ENCODE measurements around the gene SLC4A11. TPM values are rescaled to one million over a fixed set of nuclear protein-coding genes. Genes with fewer than 3 reads are reported as not detected.

The SLC4A11 gene
- total RNA-seq, 1 experiment from 2014 or later, result 4.9 TPM

DNA sequence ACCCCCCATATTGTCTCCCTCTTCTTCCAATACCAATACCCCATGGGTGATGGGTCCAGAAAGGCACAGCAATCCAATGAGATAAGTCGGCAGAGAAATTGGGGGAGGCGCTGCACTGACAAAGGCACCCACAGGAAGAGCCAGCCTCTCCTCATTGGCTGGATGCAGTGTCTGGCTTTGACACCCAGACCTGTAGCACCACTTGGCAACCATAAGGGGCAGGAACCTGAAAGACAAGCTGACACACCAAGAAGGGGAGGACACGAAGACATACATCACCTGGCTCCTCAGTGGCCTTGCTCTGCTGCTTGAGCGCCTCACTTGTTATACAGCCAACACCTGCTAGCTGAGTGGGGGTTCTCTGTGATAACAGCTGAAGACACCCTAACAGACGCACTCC lies 19.4 kb upstream of the SLC4A11 start:
- H3K36me3 ChIP-seq (replicated peaks; ENCODE audit: control insufficient read depth, insufficient read depth, low read length), result peaks cover 5% of the 10 kb centered on the region
- DNase-seq, result peak; percentile 60
- no peaks in the 10 kb centered on the region for H3K27me3 ChIP-seq (ENCODE audit: control insufficient read depth, insufficient read depth, low read length)
- H3K4me3 ChIP-seq (ENCODE audit: insufficient read depth, low read depth, low read length), result no peak overlapping the region

GRCh38 chr20:3255728-3256127 lies 16.7 kb upstream of the SLC4A11 start:
- Histone ChIP-seq H3K27me3 (ENCODE audit: control insufficient read depth, insufficient read depth, low read length) (no peaks in the 10 kb centered on the region), H3K4me3 (ENCODE audit: insufficient read depth, low read depth, low read length) (no peak overlapping the region)
- no peak for DNase-seq

DNA sequence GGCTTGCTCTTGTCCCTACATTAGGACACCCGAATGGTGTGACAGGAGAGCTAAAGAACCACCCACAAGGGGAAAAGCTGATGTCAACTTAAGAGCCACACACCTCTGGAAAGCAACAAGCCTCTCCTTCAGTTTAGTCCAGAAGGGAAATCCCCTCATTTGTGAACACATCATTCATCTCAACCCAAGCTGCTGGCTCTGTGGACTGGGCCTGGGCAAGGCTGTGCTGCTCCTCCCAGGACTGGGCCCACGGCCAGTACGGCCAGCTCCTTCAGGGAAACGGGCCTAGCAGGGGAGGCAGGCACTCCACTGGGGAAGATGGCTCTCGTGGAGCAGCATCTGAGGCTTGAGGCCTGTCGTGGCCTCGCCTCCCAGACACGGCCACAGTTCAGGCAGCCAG lies 12.8 kb upstream of the SLC4A11 start:
- Histone ChIP-seq H3K36me3 (replicated peaks; ENCODE audit: control insufficient read depth, insufficient read depth, low read length) (peaks cover 5% of the 10 kb centered on the region), H3K27me3 (ENCODE audit: control insufficient read depth, insufficient read depth, low read length) (peaks cover 24% of the 10 kb centered on the region), H3K4me3 (ENCODE audit: insufficient read depth, low read depth, low read length) (no peak overlapping the region)
- DNase-seq, result no peak

More at GRCh38 chr20:3255728-3256127, 16.7 kb upstream of the SLC4A11 start:
- peaks cover 5% of the 10 kb centered on the region for H3K36me3 ChIP-seq (replicated peaks; ENCODE audit: control insufficient read depth, insufficient read depth, low read length)

DNA sequence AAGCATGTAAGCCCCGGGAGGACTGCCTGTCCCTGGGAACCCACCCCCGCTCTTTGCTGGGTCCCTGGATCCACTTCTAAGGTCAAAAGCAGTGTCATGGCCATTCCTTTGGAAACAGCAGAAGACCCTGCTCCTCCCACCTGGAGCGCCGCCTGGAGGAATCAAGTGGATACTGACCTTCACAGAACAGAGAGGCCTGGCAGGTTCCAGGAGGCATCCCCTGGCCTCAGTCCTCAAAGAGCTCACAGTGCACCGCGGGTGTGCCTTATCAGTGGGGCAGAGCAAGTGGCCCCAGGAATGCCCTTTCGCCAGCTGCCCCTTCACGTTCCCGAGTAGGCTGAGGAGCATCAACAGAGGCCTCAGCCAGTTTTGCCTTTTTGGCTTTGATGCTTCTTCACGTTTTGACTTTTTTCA lies 11.1 kb upstream of the SLC4A11 start:
- H3K4me3 ChIP-seq (ENCODE audit: insufficient read depth, low read depth, low read length), result no peak overlapping the region
- peaks cover 27% of the 10 kb centered on the region for H3K27me3 ChIP-seq (ENCODE audit: control insufficient read depth, insufficient read depth, low read length)
- DNase-seq, result peak; percentile 94
- peaks cover 1% of the 10 kb centered on the region for H3K36me3 ChIP-seq (replicated peaks; ENCODE audit: control insufficient read depth, insufficient read depth, low read length)

GRCh38 chr20:3248993-3249347 lies 10.0 kb upstream of the SLC4A11 start:
- peak; percentile 74 for DNase-seq
- peak overlapping the region; percentile 43 for H3K4me3 ChIP-seq (ENCODE audit: insufficient read depth, low read depth, low read length)
- H3K36me3 ChIP-seq (replicated peaks; ENCODE audit: control insufficient read depth, insufficient read depth, low read length), result no peaks in the 10 kb centered on the region
- peaks cover 27% of the 10 kb centered on the region for H3K27me3 ChIP-seq (ENCODE audit: control insufficient read depth, insufficient read depth, low read length)

GRCh38 chr20:3248167-3248992 lies 9.4 kb upstream of the SLC4A11 start:
- H3K36me3 ChIP-seq (replicated peaks; ENCODE audit: control insufficient read depth, insufficient read depth, low read length), result no peaks in the 10 kb centered on the region
- peaks cover 27% of the 10 kb centered on the region for H3K27me3 ChIP-seq (ENCODE audit: control insufficient read depth, insufficient read depth, low read length)
- peak overlapping the region; percentile 43 for H3K4me3 ChIP-seq (ENCODE audit: insufficient read depth, low read depth, low read length)
- peak; percentile 88 for DNase-seq

- peaks cover 27% of the 10 kb centered on the region for H3K27me3 ChIP-seq (ENCODE audit: control insufficient read depth, insufficient read depth, low read length)
- H3K36me3 ChIP-seq (replicated peaks; ENCODE audit: control insufficient read depth, insufficient read depth, low read length), result no peaks in the 10 kb centered on the region
- no peak overlapping the region for H3K4me3 ChIP-seq (ENCODE audit: insufficient read depth, low read depth, low read length)
- DNase-seq, result no peak
Measured at GRCh38 chr20:3247638-3248037, 8.6 kb upstream of the SLC4A11 start.

DNA sequence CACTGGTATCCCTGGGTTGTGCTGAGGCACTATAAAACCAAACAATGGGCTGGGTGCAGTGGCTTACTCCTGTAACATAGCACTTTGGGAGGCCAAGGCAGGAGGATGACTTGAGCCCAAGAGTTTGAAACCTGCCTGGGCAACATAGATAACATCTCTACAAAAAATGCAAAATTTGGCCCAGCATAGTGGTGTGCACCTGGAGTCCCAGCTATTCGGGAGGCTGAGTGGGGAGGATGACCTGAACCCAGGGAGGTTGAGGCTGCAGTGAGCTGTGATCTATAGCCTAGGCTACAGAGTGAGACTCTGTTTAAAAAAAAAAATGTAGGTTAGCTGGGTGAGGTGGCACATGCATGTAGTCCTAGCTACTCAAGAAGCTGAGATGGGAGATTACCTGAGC lies 7.7 kb upstream of the SLC4A11 start:
- Histone ChIP-seq H3K4me3 (ENCODE audit: insufficient read depth, low read depth, low read length) (no peak overlapping the region), H3K36me3 (replicated peaks; ENCODE audit: control insufficient read depth, insufficient read depth, low read length) (no peaks in the 10 kb centered on the region), H3K27me3 (ENCODE audit: control insufficient read depth, insufficient read depth, low read length) (peaks cover 27% of the 10 kb centered on the region)
- no peak for DNase-seq

- peaks cover 35% of the 10 kb centered on the region for H3K27me3 ChIP-seq (ENCODE audit: control insufficient read depth, insufficient read depth, low read length)
- H3K4me3 ChIP-seq (ENCODE audit: insufficient read depth, low read depth, low read length), result no peak overlapping the region
- DNase-seq, result no peak
- H3K36me3 ChIP-seq (replicated peaks; ENCODE audit: control insufficient read depth, insufficient read depth, low read length), result no peaks in the 10 kb centered on the region
Measured at GRCh38 chr20:3245711-3246110, 6.7 kb upstream of the SLC4A11 start.

GRCh38 chr20:3245156-3245555 lies 6.2 kb upstream of the SLC4A11 start:
- H3K36me3 ChIP-seq (replicated peaks; ENCODE audit: control insufficient read depth, insufficient read depth, low read length), result no peaks in the 10 kb centered on the region
- H3K4me3 ChIP-seq (ENCODE audit: insufficient read depth, low read depth, low read length), result no peak overlapping the region
- no peak for DNase-seq
- H3K27me3 ChIP-seq (ENCODE audit: control insufficient read depth, insufficient read depth, low read length), result peaks cover 41% of the 10 kb centered on the region

DNA sequence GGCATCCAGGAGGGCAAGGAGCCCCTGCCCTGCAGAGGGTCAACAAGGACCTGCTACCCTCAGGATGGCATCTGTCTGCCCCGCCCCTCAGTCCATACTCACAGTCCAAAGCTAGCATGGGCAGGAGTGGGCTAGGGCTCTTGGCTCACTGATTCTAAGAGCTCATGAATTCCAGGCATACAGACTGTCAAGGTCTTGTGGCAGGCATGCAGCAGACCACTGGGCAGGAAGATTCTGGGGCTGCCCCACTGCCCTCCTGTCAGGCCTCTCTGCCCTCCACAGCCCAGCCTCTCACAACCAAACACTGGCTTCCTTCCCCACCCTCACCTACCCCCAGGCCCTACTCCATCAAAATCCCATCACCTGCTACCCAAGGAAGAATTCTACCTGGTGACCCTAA lies 5.6 kb upstream of the SLC4A11 start:
- no peak overlapping the region for H3K4me3 ChIP-seq (ENCODE audit: insufficient read depth, low read depth, low read length)
- no peaks in the 10 kb centered on the region for H3K36me3 ChIP-seq (replicated peaks; ENCODE audit: control insufficient read depth, insufficient read depth, low read length)
- H3K27me3 ChIP-seq (ENCODE audit: control insufficient read depth, insufficient read depth, low read length), result peaks cover 45% of the 10 kb centered on the region
- DNase-seq, result no peak

DNA sequence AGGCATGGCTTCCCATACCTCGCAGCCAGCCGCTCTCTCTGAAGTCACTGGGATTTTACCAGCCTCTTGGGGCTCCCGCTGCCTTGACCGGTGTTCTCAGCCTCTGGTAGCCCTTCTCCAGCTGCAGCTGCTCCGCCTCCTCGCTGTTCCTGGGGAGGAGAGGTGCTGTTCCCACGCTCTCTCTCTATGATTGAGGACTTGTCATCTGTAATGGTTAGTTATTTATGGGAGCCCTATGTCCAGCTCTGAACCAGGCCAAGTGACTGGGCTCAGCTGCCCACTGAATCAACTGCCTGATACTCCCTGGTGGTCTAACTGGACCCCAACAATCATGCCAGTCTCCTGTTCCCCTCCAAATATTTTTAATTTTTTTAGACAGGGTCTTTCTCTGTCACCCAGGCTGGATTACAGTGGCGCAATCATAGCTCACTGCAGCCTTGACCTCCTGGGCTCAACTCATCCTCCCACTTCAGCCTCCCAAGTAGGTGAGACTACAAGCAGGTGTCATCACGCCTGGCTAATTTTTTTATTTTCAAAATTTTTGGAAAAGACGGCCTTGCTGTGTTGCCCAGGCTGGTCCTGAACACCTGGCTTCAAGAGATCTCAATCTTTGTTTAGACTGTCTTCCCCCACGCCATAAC lies 4.8 kb upstream of the SLC4A11 start:
- no peak overlapping the region for H3K4me3 ChIP-seq (ENCODE audit: insufficient read depth, low read depth, low read length)
- peaks cover 42% of the 10 kb centered on the region for H3K27me3 ChIP-seq (ENCODE audit: control insufficient read depth, insufficient read depth, low read length)
- DNase-seq, result no peak
- H3K36me3 ChIP-seq (replicated peaks; ENCODE audit: control insufficient read depth, insufficient read depth, low read length), result no peaks in the 10 kb centered on the region

DNA sequence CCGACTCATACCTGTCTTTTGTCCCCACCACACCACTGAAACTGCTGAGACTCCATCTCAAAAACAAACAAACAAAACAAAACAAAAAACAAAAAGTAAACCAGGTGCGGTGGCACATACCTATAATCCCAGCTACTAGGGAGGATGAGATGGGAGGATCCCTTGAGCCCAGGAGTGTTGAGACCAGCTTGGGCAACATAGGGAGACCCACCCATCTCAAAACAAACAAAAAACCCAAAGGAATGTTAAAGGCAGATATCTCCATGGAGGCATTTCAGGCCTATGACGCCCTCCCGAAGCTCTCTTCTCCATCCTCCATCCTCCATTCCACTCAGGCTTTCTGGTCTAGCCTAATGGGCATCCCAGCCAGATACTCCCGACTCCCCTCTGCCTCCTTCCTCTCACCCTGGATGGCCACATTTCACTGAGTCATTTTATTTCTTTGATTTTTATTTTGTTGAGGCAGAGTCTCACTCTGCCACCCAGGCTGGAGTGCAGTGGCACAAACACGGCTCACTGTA lies 3.2 kb upstream of the SLC4A11 start:
- Histone ChIP-seq H3K27me3 (ENCODE audit: control insufficient read depth, insufficient read depth, low read length) (peaks cover 43% of the 10 kb centered on the region), H3K36me3 (replicated peaks; ENCODE audit: control insufficient read depth, insufficient read depth, low read length) (no peaks in the 10 kb centered on the region), H3K4me3 (ENCODE audit: insufficient read depth, low read depth, low read length) (no peak overlapping the region)
- DNase-seq, result no peak

DNA sequence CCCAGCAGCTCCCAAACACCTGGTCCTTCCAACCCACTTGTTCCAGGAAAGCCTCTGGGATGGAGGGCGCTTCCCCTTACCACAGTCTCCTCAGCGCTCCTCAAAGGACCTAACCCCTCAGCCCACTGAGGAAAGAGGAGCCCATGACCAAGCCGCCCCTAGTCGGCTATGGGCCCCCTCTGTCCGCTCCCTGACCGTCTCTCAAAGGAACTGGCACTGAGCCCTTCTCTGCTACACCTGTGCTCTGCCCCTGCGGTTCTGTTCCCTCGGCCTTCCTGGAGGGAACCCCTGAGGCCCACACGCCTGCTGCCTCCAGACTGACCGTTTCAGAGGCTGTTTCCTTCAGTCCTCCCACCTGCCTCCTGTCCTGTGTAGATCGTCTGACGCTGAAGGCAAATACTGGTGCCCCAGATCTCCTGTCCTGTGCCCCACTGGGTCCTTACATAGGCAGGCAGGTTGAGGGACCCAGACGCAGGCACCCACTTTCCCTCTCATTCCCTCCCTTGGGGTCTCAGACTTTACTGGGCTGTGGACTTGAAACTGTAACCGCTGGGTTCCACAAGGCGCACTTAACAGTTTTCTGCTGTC lies 1.9 kb upstream of the SLC4A11 start:
- H3K4me3 ChIP-seq (ENCODE audit: insufficient read depth, low read depth, low read length), result peak overlapping the region; percentile 76; the same call in 1 of the 2 replicates
- H3K36me3 ChIP-seq (replicated peaks; ENCODE audit: control insufficient read depth, insufficient read depth, low read length), result no peaks in the 10 kb centered on the region
- H3K27me3 ChIP-seq (ENCODE audit: control insufficient read depth, insufficient read depth, low read length), result peaks cover 49% of the 10 kb centered on the region
- DNase-seq, result no peak
